Retina (tissue), 1 donor: Measurements from ENCODE around the gene ADAMTS15.

Experiments
- DNase-seq: peaks from one replicate; pipeline ENCODE4 v3.0.0-alpha.2; 2016

Gene ADAMTS15

GRCh38 chr11:130464291-130464812 lies 15.9 kb downstream of the ADAMTS15 start:
- DNase-seq = no peak

GRCh38 chr11:130465263-130465662 lies 16.8 kb downstream of the ADAMTS15 start:
- DNase-seq = no peak

GRCh38 chr11:130467116-130467900 lies 18.9 kb downstream of the ADAMTS15 start:
- DNase-seq = no peak

GRCh38 chr11:130469181-130469580 lies 20.7 kb downstream of the ADAMTS15 start:
- DNase-seq = no peak

GRCh38 chr11:130470832-130471706 lies 22.6 kb downstream of the ADAMTS15 start:
- no peak for DNase-seq

- DNase-seq = no peak
Measured at GRCh38 chr11:130471731-130472433, 23.4 kb downstream of the ADAMTS15 start.

- no peak for DNase-seq
Measured at GRCh38 chr11:130472434-130472961, 24.1 kb downstream of the ADAMTS15 start.

GRCh38 chr11:130473056-130473794 lies 24.8 kb downstream of the ADAMTS15 start:
- DNase-seq = no peak

- DNase-seq = no peak
Measured at GRCh38 chr11:130473795-130474377, 25.4 kb downstream of the ADAMTS15 start.

- DNase-seq = no peak
Measured at GRCh38 chr11:130474637-130475400, 26.4 kb downstream of the ADAMTS15 start.

- DNase-seq = no peak
Measured at GRCh38 chr11:130475426-130476053, 27.1 kb downstream of the ADAMTS15 start.

- DNase-seq = no peak
Measured at GRCh38 chr11:130476200-130476921, 27.9 kb downstream of the ADAMTS15 start.

- no peak for DNase-seq
Measured at GRCh38 chr11:130476922-130477491, 28.6 kb downstream of the ADAMTS15 start.

GRCh38 chr11:130477586-130478203 lies 29.2 kb downstream of the ADAMTS15 start:
- DNase-seq = no peak

GRCh38 chr11:130478204-130478701 lies 29.8 kb downstream of the ADAMTS15 start:
- DNase-seq = peak; percentile 40

GRCh38 chr11:130478881-130479280 lies 30.4 kb downstream of the ADAMTS15 start:
- no peak for DNase-seq

GRCh38 chr11:130480186-130480585 lies 31.7 kb downstream of the ADAMTS15 start:
- no peak for DNase-seq

- no peak for DNase-seq
Measured at GRCh38 chr11:130480711-130481140, 32.3 kb downstream of the ADAMTS15 start.
